ENCODE data around the gene CUL7.
"Not testable (repeated sequence)": the region's sequence is repeated elsewhere in the genome, so short reads cannot be mapped to it uniquely, and the experiment has no call there.

CUL7 gene

DNA sequence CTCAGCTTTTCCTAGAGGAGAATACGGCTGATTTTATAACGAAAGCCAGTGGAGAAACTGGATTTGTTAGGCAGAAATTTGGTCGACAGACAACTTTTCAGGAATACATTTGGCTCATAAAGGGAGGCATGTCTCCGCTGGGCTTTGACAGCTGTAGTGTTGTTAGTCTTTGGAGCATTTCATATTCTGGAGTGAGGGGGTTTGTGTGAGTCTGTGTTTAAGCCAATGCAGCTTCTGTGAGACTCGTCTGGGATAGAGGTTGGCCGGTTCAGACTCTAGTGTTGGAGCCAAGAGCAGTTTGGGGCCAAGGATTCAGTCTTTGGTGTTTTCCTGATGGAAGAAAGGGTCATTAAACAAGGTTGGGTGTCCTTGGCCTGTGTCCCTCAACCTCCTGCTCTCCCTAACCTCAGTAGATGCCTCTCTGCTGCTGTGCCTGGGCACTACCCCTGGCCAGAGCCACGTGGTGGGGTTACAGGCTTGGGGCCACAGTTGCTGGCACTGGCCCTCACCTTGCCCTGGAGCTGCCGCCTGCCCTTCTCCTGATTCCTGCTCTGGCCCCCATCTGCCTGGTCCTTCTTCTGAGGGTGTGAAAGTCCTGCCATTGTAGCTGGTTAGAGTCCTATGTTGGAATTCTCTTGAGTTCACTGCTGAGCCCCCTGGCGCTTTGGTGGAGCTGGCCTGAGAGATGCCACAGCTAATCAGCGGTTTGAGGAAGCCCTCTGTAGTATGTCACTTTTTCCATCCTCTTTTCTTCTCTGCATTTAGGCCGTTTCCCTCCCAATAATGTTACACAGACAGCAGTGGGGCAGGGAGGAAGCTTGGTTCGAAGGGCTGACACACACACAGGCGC lies 29.4 kb upstream of the CUL7 start:
- no peak overlapping the region for H3K4me3 ChIP-seq (replicated peaks; ENCODE audit: insufficient read depth, low read length)
- peaks cover 6% of the 10 kb centered on the region for H3K27me3 ChIP-seq (ENCODE audit: insufficient read depth, poor library complexity, severe bottlenecking)
- no peak overlapping the region for H3K27ac ChIP-seq (replicated peaks)
- TF ChIP-seq SPI1 (IDR thresholded peaks at IDR 0.05; ENCODE audit: borderline replicate concordance, low read depth): 0 out of 2 replicates have a peak, but pooled peaks have one; percentile 6
- TF ChIP-seq, protein P1, sequence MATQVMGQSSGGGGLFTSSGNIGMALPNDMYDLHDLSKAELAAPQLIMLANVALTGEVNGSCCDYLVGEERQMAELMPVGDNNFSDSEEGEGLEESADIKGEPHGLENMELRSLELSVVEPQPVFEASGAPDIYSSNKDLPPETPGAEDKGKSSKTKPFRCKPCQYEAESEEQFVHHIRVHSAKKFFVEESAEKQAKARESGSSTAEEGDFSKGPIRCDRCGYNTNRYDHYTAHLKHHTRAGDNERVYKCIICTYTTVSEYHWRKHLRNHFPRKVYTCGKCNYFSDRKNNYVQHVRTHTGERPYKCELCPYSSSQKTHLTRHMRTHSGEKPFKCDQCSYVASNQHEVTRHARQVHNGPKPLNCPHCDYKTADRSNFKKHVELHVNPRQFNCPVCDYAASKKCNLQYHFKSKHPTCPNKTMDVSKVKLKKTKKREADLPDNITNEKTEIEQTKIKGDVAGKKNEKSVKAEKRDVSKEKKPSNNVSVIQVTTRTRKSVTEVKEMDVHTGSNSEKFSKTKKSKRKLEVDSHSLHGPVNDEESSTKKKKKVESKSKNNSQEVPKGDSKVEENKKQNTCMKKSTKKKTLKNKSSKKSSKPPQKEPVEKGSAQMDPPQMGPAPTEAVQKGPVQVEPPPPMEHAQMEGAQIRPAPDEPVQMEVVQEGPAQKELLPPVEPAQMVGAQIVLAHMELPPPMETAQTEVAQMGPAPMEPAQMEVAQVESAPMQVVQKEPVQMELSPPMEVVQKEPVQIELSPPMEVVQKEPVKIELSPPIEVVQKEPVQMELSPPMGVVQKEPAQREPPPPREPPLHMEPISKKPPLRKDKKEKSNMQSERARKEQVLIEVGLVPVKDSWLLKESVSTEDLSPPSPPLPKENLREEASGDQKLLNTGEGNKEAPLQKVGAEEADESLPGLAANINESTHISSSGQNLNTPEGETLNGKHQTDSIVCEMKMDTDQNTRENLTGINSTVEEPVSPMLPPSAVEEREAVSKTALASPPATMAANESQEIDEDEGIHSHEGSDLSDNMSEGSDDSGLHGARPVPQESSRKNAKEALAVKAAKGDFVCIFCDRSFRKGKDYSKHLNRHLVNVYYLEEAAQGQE (IDR thresholded peaks at IDR 0.05; ENCODE audit: insufficient replicate concordance, low read depth): no peak
- peak in 1 of 2 experiments; percentile 39 for DNase-seq (ENCODE audit: low read depth in 1 of 2, low spot score in 1 of 2)

DNA sequence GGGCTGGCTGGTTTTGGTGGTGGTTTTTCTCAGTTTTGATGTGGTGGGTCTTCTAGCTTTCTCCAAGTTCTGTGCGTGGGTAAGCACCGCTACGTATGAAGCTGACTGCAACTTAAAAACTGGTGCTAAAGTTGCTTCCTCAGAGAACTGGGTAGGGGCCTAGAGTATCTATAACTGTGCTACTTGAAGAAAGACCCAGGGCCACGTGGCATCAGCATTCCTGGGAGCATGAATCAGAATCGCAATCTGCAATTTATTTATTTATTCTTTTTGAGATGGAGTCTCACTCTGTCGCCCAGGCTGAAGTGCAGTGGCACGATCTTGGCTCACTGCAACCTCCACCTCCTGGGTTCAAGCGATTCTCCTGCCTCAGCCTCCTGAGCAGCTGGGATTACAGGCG lies 28.3 kb upstream of the CUL7 start:
- not testable (repeated sequence) for DNase-seq (ENCODE audit: low read depth in 1 of 2, low spot score in 1 of 2); H3K4me3 ChIP-seq (replicated peaks; ENCODE audit: insufficient read depth, low read length); H3K27ac ChIP-seq (replicated peaks)
- H3K27me3 ChIP-seq (ENCODE audit: insufficient read depth, poor library complexity, severe bottlenecking): peaks cover 17% of the 10 kb centered on the region

DNA sequence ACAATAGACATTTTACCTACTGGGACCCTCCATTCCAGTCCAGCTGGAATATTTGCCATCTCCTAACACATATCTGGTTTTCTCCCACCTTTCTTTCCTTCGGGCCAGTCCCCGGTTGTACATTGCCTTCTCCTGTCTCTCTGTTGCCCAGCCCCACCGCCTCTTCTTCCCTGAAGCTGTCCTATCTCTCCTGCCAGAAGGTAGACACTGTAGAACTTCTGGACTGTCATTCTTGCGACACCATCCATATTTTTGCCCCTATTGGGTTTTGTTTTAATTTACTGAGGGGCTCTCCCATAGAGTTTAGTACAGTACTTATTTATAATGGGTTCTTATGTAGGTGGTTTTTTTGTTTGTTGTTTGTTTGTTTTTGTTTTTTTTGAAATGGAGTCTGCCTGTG lies 27.4 kb upstream of the CUL7 start:
- no peak for DNase-seq (ENCODE audit: low read depth in 1 of 2, low spot score in 1 of 2)
- Histone ChIP-seq H3K27me3 (ENCODE audit: insufficient read depth, poor library complexity, severe bottlenecking) (peaks cover 24% of the 10 kb centered on the region), H3K27ac (replicated peaks) (no peak overlapping the region), H3K4me3 (replicated peaks; ENCODE audit: insufficient read depth, low read length) (no peak overlapping the region)
- TF ChIP-seq GABPA (IDR thresholded peaks at IDR 0.05; ENCODE audit: low read depth): no peak

DNA sequence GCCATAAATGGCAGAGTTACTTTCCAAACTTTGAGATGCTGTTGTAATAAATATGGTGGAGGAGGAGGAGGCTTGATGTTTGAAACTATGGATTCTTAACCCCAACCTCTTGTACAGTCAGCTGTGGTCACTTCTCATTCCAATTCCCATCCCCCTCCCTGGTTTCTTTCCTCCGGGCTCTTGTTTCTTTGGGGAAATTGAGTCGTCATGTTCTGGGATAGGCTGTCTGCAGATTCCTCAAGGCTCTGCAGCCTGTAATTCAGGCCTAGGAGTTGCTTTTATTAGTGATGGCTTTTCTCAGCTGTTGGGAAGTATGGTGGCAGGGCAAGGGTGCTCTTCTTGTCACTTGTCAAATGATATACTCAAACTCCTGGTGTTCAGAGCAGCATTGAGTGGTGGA lies 25.0 kb upstream of the CUL7 start:
- Histone ChIP-seq H3K27me3 (ENCODE audit: insufficient read depth, poor library complexity, severe bottlenecking) (peaks cover 27% of the 10 kb centered on the region), H3K27ac (replicated peaks) (no peak overlapping the region), H3K4me3 (replicated peaks; ENCODE audit: insufficient read depth, low read length) (no peak overlapping the region)
- TF ChIP-seq, protein P1 (IDR thresholded peaks at IDR 0.05; ENCODE audit: insufficient replicate concordance, low read depth): no peak
- no peak for TF ChIP-seq GABPA (IDR thresholded peaks at IDR 0.05; ENCODE audit: low read depth)
- TF ChIP-seq POLR2AphosphoS5 (IDR thresholded peaks at IDR 0.05; ENCODE audit: low read depth): no peak
- TF ChIP-seq, protein P2, sequence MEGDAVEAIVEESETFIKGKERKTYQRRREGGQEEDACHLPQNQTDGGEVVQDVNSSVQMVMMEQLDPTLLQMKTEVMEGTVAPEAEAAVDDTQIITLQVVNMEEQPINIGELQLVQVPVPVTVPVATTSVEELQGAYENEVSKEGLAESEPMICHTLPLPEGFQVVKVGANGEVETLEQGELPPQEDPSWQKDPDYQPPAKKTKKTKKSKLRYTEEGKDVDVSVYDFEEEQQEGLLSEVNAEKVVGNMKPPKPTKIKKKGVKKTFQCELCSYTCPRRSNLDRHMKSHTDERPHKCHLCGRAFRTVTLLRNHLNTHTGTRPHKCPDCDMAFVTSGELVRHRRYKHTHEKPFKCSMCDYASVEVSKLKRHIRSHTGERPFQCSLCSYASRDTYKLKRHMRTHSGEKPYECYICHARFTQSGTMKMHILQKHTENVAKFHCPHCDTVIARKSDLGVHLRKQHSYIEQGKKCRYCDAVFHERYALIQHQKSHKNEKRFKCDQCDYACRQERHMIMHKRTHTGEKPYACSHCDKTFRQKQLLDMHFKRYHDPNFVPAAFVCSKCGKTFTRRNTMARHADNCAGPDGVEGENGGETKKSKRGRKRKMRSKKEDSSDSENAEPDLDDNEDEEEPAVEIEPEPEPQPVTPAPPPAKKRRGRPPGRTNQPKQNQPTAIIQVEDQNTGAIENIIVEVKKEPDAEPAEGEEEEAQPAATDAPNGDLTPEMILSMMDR (IDR thresholded peaks at IDR 0.05; ENCODE audit: insufficient read depth, low read length): no peak
- TF ChIP-seq SPI1 (IDR thresholded peaks at IDR 0.05; ENCODE audit: borderline replicate concordance, low read depth): no peak
- DNase-seq (ENCODE audit: low read depth in 1 of 2, low spot score in 1 of 2): no peak

DNA sequence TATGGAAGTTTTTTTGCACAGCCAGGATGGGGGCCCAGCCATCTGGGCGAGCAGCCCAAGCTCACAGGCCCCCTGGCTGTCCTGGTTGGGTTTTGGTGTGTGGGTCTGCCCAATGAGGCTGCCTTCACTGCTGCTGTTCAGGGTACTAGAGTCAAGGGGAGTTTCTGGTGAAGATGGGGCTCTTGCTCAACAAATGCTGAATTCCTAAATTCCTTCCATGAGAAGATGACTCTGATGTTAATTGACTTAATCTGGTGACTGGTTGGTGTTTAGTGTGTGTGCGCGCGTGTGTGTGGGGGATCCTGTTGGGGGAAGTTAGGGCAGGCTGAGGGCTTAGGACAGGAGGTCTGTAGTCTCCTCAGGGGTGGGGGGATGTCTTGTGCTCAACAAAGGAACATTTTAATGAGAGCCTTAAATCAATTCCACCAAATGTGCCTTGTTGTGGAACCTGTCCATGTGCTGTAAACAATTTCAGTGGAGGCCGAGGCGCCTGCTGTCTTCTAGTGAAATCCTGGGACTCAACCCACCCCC lies 24.4 kb upstream of the CUL7 start:
- TF ChIP-seq, protein P1 (IDR thresholded peaks at IDR 0.05; ENCODE audit: insufficient replicate concordance, low read depth): no peak

More for the DNA sequence above, 24.4 kb upstream of the CUL7 start:
- Histone ChIP-seq H3K27ac (replicated peaks) (no peak overlapping the region), H3K27me3 (ENCODE audit: insufficient read depth, poor library complexity, severe bottlenecking) (peaks cover 27% of the 10 kb centered on the region), H3K4me3 (replicated peaks; ENCODE audit: insufficient read depth, low read length) (no peak overlapping the region)
- DNase-seq (ENCODE audit: low read depth in 1 of 2, low spot score in 1 of 2): no peak

All from HL-60 (cell line).